Thyroid gland (tissue), 4 donors: ENCODE results near the gene SPG21.

Experiments used
- CTCF ChIP-seq, 6 experiments: fragments of 200-600 bp in 3 of 6; fragments of 450-650 bp in 3 of 6; sonication (generic) in 3 of 6; IDR thresholded peaks; one replicate each; pipeline ENCODE4 v1.5.1; 2016 to 2019; ENCODE audit warnings: antibody characterized with exemption in 6 of 6, mild to moderate bottlenecking in 2 of 6, inconsistent platforms in 1 of 6, moderate library complexity in 1 of 6
- POLR2A ChIP-seq, 2 donors: fragments of 450-650 bp; IDR thresholded peaks; one replicate each; pipeline ENCODE4 v1.6.1; 2017; ENCODE audit warnings: antibody characterized with exemption in 2 of 2, mild to moderate bottlenecking in 2 of 2, moderate library complexity in 1 of 2

GRCh38 chr15:64950888-64951287 lies 38.8 kb downstream of the SPG21 start:
- TF ChIP-seq POLR2A (IDR thresholded peaks at IDR 0.05) (no peak), CTCF (IDR thresholded peaks at IDR 0.05) (no peak)
